ENCODE results near the gene KCNA10. TPM values are rescaled to one million over a fixed set of nuclear protein-coding genes. Genes with fewer than 3 reads are reported as not detected.
A peak's percentile ranks its signal among the peaks of the same experiment; 100 is the strongest.

KCNA10 gene
- polyA plus RNA-seq, 1 donor (not counting 4 experiments of a cell fraction or from before 2014, with no cell fraction given), result not detected

DNA sequence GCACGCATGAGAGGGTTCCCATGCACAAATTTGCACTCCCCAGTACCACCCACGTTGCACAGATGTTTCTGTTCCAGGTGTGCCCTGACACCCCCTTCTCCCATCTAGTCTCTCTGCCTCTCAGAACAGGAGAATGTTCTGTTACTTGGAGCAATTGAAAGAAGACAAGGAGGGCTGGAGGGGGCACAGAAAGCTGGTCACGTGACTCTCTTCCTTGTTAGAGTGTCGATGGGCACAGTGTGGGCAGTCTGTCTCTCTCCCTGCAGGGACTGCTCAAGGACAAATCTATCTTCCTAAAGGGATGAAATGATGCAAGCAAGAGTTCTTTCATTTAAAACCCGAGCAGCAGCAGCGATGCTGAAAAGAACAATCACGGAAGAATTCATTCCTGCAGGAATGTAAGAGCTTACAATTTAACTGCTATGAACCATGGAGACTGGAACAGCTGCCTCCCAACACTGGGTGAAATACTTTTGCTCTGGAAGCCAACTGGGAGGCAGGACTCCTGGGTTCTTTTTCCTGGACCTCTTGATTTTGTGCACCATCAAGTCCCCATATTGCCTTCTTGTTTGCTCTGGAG, 7.3 kb upstream of the KCNA10 start:
- Histone ChIP-seq H2AFZ (ENCODE audit: control insufficient read depth, low read length) (no peak overlapping the region), H3K4me1 (ENCODE audit: control insufficient read depth, extremely low read depth, insufficient read depth, low read length) (peaks cover 12% of the 10 kb centered on the region), H3K9me1 (ENCODE audit: control insufficient read depth, extremely low read depth, insufficient read depth, low read length) (no peaks in the 10 kb centered on the region), H3K4me2 (ENCODE audit: control insufficient read depth, extremely low read depth, insufficient read depth, low read depth, low read length) (no peak overlapping the region), H4K20me1 (ENCODE audit: control insufficient read depth, extremely low read depth, insufficient read depth, low read length) (no peaks in the 10 kb centered on the region), H3K79me2 (ENCODE audit: control insufficient read depth, insufficient read depth, low read length) (no peaks in the 10 kb centered on the region), H3K4me3 (ENCODE audit: control insufficient read depth in 2 of 3, extremely low read depth in 1 of 3, insufficient read depth in 2 of 3, low read depth in 1 of 3, low read length in 3 of 3) (no peak overlapping the region), H3K9me3 (ENCODE audit: control insufficient read depth, low read depth, low read length) (no peaks in the 10 kb centered on the region), H3K27ac (ENCODE audit: control insufficient read depth, insufficient read depth, low read length) (no peak overlapping the region), H3K9ac (ENCODE audit: control insufficient read depth, extremely low read depth, insufficient read depth, low read length) (no peak overlapping the region), H3K27me3 (ENCODE audit: control insufficient read depth, extremely low read depth, insufficient read depth, low read length) (peaks cover 22% of the 10 kb centered on the region), H3K36me3 (ENCODE audit: control insufficient read depth in 2 of 2, extremely low read depth in 1 of 2, insufficient read depth in 2 of 2, low read length in 2 of 2) (no peaks in the 10 kb centered on the region)
- TF ChIP-seq, protein P1, sequence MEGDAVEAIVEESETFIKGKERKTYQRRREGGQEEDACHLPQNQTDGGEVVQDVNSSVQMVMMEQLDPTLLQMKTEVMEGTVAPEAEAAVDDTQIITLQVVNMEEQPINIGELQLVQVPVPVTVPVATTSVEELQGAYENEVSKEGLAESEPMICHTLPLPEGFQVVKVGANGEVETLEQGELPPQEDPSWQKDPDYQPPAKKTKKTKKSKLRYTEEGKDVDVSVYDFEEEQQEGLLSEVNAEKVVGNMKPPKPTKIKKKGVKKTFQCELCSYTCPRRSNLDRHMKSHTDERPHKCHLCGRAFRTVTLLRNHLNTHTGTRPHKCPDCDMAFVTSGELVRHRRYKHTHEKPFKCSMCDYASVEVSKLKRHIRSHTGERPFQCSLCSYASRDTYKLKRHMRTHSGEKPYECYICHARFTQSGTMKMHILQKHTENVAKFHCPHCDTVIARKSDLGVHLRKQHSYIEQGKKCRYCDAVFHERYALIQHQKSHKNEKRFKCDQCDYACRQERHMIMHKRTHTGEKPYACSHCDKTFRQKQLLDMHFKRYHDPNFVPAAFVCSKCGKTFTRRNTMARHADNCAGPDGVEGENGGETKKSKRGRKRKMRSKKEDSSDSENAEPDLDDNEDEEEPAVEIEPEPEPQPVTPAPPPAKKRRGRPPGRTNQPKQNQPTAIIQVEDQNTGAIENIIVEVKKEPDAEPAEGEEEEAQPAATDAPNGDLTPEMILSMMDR (optimal IDR thresholded peaks at IDR 0.05 in 1 of 3, IDR thresholded peaks at IDR 0.05 in 1 of 3, conservative IDR thresholded peaks at IDR 0.05 in 1 of 3; ENCODE audit: extremely low read depth in 1 of 3, insufficient read depth in 2 of 3, low read length in 3 of 3), result no peak
- no peak for TF ChIP-seq EZH2 (IDR thresholded peaks at IDR 0.05; ENCODE audit: low read length)
- FAIRE-seq (no peak), DNase-seq (ENCODE audit: low read depth, low spot score) (no peak)
- dilution Hi-C loops (cut with MboI; ENCODE audit: extremely low pct_ligation_motif_present, low sequenced_read_pairs), result no loop called here

DNA sequence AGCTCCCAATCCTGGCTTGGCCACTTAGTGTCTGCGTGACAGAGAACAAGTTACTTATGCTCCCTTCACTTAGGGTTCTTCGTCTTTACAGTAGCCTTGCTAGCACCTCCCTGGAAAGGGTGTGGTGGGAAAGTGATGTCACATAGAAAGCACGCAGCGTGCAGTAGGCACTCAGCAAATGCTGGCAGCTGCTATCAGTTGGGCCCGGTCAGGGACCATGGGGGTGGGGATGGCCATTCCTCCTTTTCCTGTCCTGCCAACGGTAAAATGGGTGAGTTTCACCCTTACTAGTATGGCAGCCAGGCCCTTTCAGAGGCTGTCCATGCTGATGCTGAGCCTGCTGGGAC, 6.2 kb upstream of the KCNA10 start:
- TF ChIP-seq, protein P1 (optimal IDR thresholded peaks at IDR 0.05 in 1 of 3, IDR thresholded peaks at IDR 0.05 in 1 of 3, conservative IDR thresholded peaks at IDR 0.05 in 1 of 3; ENCODE audit: extremely low read depth in 1 of 3, insufficient read depth in 2 of 3, low read length in 3 of 3), result no peak
- TF ChIP-seq EZH2 (IDR thresholded peaks at IDR 0.05; ENCODE audit: low read length), result no peak
- Histone ChIP-seq H3K27ac (ENCODE audit: control insufficient read depth, insufficient read depth, low read length) (no peak overlapping the region), H3K9me1 (ENCODE audit: control insufficient read depth, extremely low read depth, insufficient read depth, low read length) (no peaks in the 10 kb centered on the region), H3K4me3 (ENCODE audit: control insufficient read depth in 2 of 3, extremely low read depth in 1 of 3, insufficient read depth in 2 of 3, low read depth in 1 of 3, low read length in 3 of 3) (no peak overlapping the region), H3K9me3 (ENCODE audit: control insufficient read depth, low read depth, low read length) (no peaks in the 10 kb centered on the region), H3K4me2 (ENCODE audit: control insufficient read depth, extremely low read depth, insufficient read depth, low read depth, low read length) (peak overlapping the region; percentile 54), H4K20me1 (ENCODE audit: control insufficient read depth, extremely low read depth, insufficient read depth, low read length) (no peaks in the 10 kb centered on the region), H2AFZ (ENCODE audit: control insufficient read depth, low read length) (no peak overlapping the region), H3K4me1 (ENCODE audit: control insufficient read depth, extremely low read depth, insufficient read depth, low read length) (peaks cover 12% of the 10 kb centered on the region), H3K79me2 (ENCODE audit: control insufficient read depth, insufficient read depth, low read length) (no peaks in the 10 kb centered on the region), H3K27me3 (ENCODE audit: control insufficient read depth, extremely low read depth, insufficient read depth, low read length) (peaks cover 22% of the 10 kb centered on the region), H3K36me3 (ENCODE audit: control insufficient read depth in 2 of 2, extremely low read depth in 1 of 2, insufficient read depth in 2 of 2, low read length in 2 of 2) (no peaks in the 10 kb centered on the region), H3K9ac (ENCODE audit: control insufficient read depth, extremely low read depth, insufficient read depth, low read length) (no peak overlapping the region)
- no peak for FAIRE-seq
- dilution Hi-C loops (cut with MboI; ENCODE audit: extremely low pct_ligation_motif_present, low sequenced_read_pairs), result no loop called here
- no peak for DNase-seq (ENCODE audit: low read depth, low spot score)

Measured in keratinocyte (primary cell).